Hepatocyte (in vitro differentiated cells): ENCODE results near the gene MLPH.

Experiments
- CTCF ChIP-seq: fragments of 200-600 bp; sonication (generic); IDR thresholded peaks from 2 replicates; pipeline ENCODE4 v1.5.1; 2016; ENCODE audit warnings: antibody characterized with exemption, mild to moderate bottlenecking; ENCODE audit not compliant: poor library complexity
- EZH2 ChIP-seq: fragments of 200-600 bp; sonication (generic); IDR thresholded peaks from 2 replicates; pipeline ENCODE4 v1.6.1; 2016; ENCODE audit warnings: antibody characterized with exemption, mild to moderate bottlenecking, borderline replicate concordance
- EZH2phosphoT487 ChIP-seq: fragments of 200-600 bp; sonication (generic); IDR thresholded peaks from one replicate; pipeline ENCODE4 v1.6.1; 2018; ENCODE audit warnings: antibody characterized with exemption, mild to moderate bottlenecking, low read depth, moderate library complexity; ENCODE audit not compliant: unreplicated experiment, severe bottlenecking

GRCh38 chr2:237536617-237537016 is 49.6 kb downstream of the MLPH start:
- no peak for TF ChIP-seq CTCF
- TF ChIP-seq EZH2phosphoT487 = no peak
- no peak for TF ChIP-seq EZH2
